Transverse colon (tissue), 4 donors: ENCODE measurements around the gene FCRL3. TPM values are rescaled to one million over a fixed set of nuclear protein-coding genes. Genes with fewer than 3 reads are reported as not detected.
A peak's percentile ranks its signal among the peaks of the same experiment; 100 is the strongest.

Experiments
- DNase-seq: peaks from one replicate; pipeline ENCODE4 v3.0.0-alpha.2; 2019
- H3K27ac ChIP-seq, 4 donors: fragments of 200-600 bp; sonication (generic); 2 replicates each; pipeline ENCODE4 v1.5.1; 2016 to 2018; ENCODE audit warnings: inconsistent platforms in 4 of 4
- H3K27me3 ChIP-seq: fragments of 200-600 bp; sonication (generic); 2 replicates; pipeline ENCODE4 v1.5.1; 2017; ENCODE audit warnings: inconsistent platforms
- H3K36me3 ChIP-seq, 4 donors: fragments of 200-600 bp; sonication (generic); 2 replicates each; pipeline ENCODE4 v1.5.1; 2017 to 2019; ENCODE audit warnings: inconsistent platforms in 4 of 4
- H3K4me1 ChIP-seq, 4 donors: fragments of 200-600 bp; sonication (generic); 2 replicates each; pipeline ENCODE4 v1.5.1; 2017 to 2020; ENCODE audit warnings: inconsistent platforms in 4 of 4
- H3K4me3 ChIP-seq, 4 donors: fragments of 200-600 bp; sonication (generic); 1 replicate in 1 of 4; 2 replicates in 3 of 4; pipeline versions ENCODE4 v1.5.1 to v1.6.1; 2017 to 2019; ENCODE audit warnings: inconsistent platforms in 4 of 4
- H3K9me3 ChIP-seq, 2 donors: fragments of 200-600 bp; sonication (generic); 2 replicates each; pipeline ENCODE4 v1.5.1; 2017 to 2019; ENCODE audit warnings: inconsistent platforms in 2 of 2
- EP300 ChIP-seq: sonication (generic); formaldehyde crosslinking; IDR thresholded peaks from one replicate; pipeline ENCODE4 v1.6.1; 2017; ENCODE audit warnings: antibody characterized with exemption, low read depth
- POLR2A ChIP-seq: fragments of 450-650 bp; IDR thresholded peaks from one replicate; pipeline ENCODE4 v1.6.1; 2016; ENCODE audit warnings: antibody characterized with exemption, mild to moderate bottlenecking, moderate library complexity
- POLR2AphosphoS5 ChIP-seq, 3 donors: sonication (generic); formaldehyde crosslinking; IDR thresholded peaks; one replicate each; pipeline ENCODE4 v1.6.1; 2016; ENCODE audit warnings: antibody characterized with exemption in 3 of 3
- WGBS, 2 donors: methylation state at CpG; one replicate each; pipeline ENCODE4 v1.1.5; 2018; ENCODE audit warnings: low coverage in 1 of 2; 5-methylcytosine and 5-hydroxymethylcytosine counted together
- in situ Hi-C, 4 donors: fragments of 200-750 bp; cut with MboI; loops; one replicate each; pipeline versions ENCODE4 v1.15.0 to v1.15.1; 2017; ENCODE audit warnings: low sequenced_read_pairs in 3 of 4, low pct_ligation_motif_present in 1 of 4, low pct_unique_long_range_greater_than_20kb in 1 of 4
- intact Hi-C: fragments of 100-400 bp; cut with DNase I; formaldehyde crosslinking; loops from one replicate; pipeline ENCODE4 v1.15.1; 2023; ENCODE audit warnings: low total_unique reads
- total RNA-seq, 4 donors: library from RNA; depleted of rRNA; stranded (reverse); fragments of >200 nt; gene quantifications; one replicate each; pipeline ENCODE4 v1.1.0, GENCODE V29; 2016
- TF ChIP-seq, protein P1 (sequence below), 5 experiments: fragments of 200-600 bp in 3 of 5; fragments of 450-650 bp in 2 of 5; sonication (generic) in 3 of 5; IDR thresholded peaks; 1 replicate in 2 of 5; 2 replicates in 3 of 5; pipeline ENCODE4 v1.5.1; 2016 to 2017; ENCODE audit warnings: antibody characterized with exemption in 5 of 5, inconsistent platforms in 3 of 5, mild to moderate bottlenecking in 2 of 5, moderate library complexity in 1 of 5

FCRL3 gene
- total RNA-seq, 4 donors from 2014 or later: 4.0 to 4.9 TPM; not detected in 2

DNA sequence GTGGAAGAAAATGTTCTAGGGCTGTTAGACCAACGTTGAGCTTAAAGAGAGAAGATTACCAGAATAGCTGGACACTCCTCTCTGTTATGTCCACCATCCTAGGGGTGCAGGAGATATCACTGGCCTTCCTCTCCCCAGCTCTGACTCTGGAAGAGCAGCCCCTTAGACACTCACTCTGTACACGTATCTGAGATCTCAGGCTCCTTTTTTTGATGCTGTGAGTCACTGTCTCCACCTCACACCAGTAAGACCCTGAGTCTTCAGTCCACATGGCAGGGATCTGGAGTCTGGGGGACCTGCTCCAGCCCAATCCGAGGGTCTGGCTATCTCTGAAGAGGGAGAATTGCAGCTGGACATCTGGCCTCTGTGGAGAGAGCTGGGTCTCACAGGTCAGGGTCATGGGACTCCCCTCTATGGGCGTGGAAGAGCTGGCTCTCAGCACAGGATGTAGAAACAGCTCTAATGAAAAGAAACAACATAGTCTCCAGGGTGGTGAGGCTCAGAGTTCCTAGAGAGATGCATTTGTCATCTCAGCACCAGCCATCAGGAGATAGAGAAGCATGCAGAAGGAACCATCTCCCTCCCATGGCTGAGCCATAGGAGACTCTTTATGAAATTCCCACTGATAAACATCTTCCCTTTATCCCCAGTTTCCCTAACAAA lies 3.5 kb downstream of the FCRL3 start:
- H3K36me3 ChIP-seq: no peaks in the 10 kb centered on the region
- WGBS, 2 donors: 50 to 73% methylated on average over 2 to 4 of the region's 4 CpGs
- H3K9me3 ChIP-seq: no peaks in the 10 kb centered on the region
- TF ChIP-seq POLR2AphosphoS5 (IDR thresholded peaks at IDR 0.05) (no peak), POLR2A (no peak), EP300 (no peak)
- TF ChIP-seq, protein P1, sequence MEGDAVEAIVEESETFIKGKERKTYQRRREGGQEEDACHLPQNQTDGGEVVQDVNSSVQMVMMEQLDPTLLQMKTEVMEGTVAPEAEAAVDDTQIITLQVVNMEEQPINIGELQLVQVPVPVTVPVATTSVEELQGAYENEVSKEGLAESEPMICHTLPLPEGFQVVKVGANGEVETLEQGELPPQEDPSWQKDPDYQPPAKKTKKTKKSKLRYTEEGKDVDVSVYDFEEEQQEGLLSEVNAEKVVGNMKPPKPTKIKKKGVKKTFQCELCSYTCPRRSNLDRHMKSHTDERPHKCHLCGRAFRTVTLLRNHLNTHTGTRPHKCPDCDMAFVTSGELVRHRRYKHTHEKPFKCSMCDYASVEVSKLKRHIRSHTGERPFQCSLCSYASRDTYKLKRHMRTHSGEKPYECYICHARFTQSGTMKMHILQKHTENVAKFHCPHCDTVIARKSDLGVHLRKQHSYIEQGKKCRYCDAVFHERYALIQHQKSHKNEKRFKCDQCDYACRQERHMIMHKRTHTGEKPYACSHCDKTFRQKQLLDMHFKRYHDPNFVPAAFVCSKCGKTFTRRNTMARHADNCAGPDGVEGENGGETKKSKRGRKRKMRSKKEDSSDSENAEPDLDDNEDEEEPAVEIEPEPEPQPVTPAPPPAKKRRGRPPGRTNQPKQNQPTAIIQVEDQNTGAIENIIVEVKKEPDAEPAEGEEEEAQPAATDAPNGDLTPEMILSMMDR (IDR thresholded peaks at IDR 0.05): no peak
- in situ Hi-C loops (no loop called here), intact Hi-C loops (no loop called here)
- H3K4me3 ChIP-seq: no peak overlapping the region
- H3K27ac ChIP-seq: no peak overlapping the region
- peaks cover 8% of the 10 kb centered on the region for H3K27me3 ChIP-seq
- H3K4me1 ChIP-seq: no peaks in the 10 kb centered on the region
- DNase-seq: no peak

GRCh38 chr1:157695417-157695816 lies 5.2 kb downstream of the FCRL3 start:
- Histone ChIP-seq H3K4me1 (no peaks in the 10 kb centered on the region), H3K36me3 (no peaks in the 10 kb centered on the region), H3K27me3 (peaks cover 2% of the 10 kb centered on the region), H3K9me3 (no peaks in the 10 kb centered on the region), H3K27ac (no peak overlapping the region), H3K4me3 (no peak overlapping the region)
- TF ChIP-seq POLR2A (no peak), POLR2AphosphoS5 (IDR thresholded peaks at IDR 0.05) (no peak), EP300 (no peak)
- TF ChIP-seq, protein P1 (IDR thresholded peaks at IDR 0.05): no peak
- in situ Hi-C loops (no loop called here), intact Hi-C loops (no loop called here)
- 56% methylated on average over 4 of the region's 4 CpGs; no CpG with 5 or more reads in 1 of the 2 donors for WGBS, 2 donors
- no peak for DNase-seq

DNA sequence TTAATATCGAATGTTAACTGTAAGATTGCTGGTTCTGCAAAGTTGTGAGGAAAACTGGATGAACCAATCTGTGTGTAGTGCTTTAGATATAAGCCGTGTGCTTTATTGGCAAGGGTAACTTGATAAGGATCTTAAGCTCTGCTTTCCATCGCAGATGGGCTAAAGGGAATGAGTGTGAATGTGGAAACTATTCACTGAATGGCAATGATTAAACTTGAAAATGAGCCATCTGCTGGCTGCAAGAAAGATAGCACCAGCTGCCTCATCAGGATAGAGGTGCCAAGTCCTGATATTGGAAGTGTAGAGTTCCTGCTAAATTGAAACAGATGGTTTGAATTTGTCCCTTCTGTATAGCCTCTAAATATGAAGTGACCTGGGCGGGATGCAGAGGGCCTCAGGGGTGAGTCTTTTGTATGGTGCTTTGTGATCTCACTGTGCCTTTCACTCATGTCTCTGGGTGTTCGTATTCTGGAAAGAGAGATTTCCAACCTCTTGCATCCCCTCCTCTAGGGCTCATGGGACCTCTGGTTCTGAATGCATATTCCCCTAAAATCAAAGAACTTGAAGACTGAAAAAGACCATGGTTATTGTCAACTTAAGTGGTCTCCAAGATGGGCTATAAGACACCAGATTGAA lies 9.2 kb downstream of the FCRL3 start:
- Histone ChIP-seq H3K27ac (no peak overlapping the region), H3K4me1 (no peaks in the 10 kb centered on the region), H3K9me3 (no peaks in the 10 kb centered on the region), H3K27me3 (no peaks in the 10 kb centered on the region), H3K4me3 (no peak overlapping the region), H3K36me3 (no peaks in the 10 kb centered on the region)
- in situ Hi-C loops: no loop called here
- TF ChIP-seq, protein P1 (IDR thresholded peaks at IDR 0.05): peak; percentile 24 to 48 (median 34)
- TF ChIP-seq EP300 (no peak), POLR2AphosphoS5 (IDR thresholded peaks at IDR 0.05) (no peak)
- intact Hi-C loops: no loop called here
- no peak for DNase-seq
- WGBS, 2 donors: 38 to 41% methylated on average over 4 to 5 of the region's 5 CpGs

GRCh38 chr1:157682710-157683437 lies 17.7 kb downstream of the FCRL3 start:
- Histone ChIP-seq H3K36me3 (no peaks in the 10 kb centered on the region), H3K9me3 (no peaks in the 10 kb centered on the region), H3K4me1 (no peaks in the 10 kb centered on the region), H3K27me3 (no peaks in the 10 kb centered on the region), H3K27ac (no peak overlapping the region), H3K4me3 (no peak overlapping the region)
- TF ChIP-seq POLR2AphosphoS5 (IDR thresholded peaks at IDR 0.05) (no peak), POLR2A (no peak), EP300 (no peak)
- TF ChIP-seq, protein P1 (IDR thresholded peaks at IDR 0.05): no peak
- no peak for DNase-seq
- in situ Hi-C loops: no loop called here
- intact Hi-C loops: no loop called here
- WGBS, 2 donors: 63 to 65% methylated on average over 5 of the region's 5 CpGs
